ENCODE measurements around the gene CTDP1. TPM values are rescaled to one million over a fixed set of nuclear protein-coding genes. Genes with fewer than 3 reads are reported as not detected.
"Not testable (repeated sequence)": the region's sequence is repeated elsewhere in the genome, so short reads cannot be mapped to it uniquely, and the experiment has no call there.

The CTDP1 gene
- total RNA-seq, 4 donors from 2014 or later = 12.3 to 21.8 (median 16.5) TPM

DNA sequence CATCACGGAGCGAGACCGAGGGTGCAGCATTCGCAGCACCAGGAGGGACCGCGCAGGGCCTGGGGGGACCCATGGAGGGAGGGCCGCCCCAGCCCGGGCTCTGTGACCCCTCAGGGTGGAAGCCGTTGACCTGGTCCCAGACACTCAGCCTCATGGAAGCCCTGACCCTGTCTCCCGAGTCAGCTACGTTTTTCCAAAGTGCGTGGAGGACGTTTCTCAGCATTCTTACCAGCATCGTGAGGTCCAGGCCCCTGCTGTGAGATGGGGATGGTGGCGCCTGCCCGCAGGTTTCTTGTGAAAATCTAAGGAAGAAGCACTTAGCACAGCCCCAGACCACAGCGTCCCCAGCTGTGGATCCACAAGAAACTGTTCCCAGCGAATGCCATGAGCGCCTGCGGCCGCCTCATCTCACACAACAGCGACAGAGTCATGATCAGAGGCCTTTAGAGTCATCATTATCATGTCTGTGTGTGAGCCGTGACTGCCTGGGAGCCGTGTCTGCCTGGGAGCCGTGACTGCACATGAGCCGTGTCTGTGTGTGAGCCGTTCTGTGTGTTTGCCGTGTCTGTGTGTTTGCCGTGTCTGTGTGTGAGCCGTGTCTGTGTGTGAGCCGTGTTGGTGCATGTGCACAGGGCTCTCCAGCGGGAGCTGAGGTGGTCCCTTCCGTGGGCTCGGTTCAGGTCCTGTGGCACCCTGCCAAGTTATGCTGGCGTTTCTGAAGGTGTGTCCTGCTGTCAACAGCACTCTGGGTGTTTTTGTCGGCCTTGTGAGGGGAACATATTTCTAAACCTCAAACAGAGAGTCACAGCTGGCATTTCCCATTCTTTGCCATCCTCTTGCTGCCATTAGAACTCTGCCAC, 68.9 kb downstream of the CTDP1 start:
- intact Hi-C loops (cut with DNase I; ENCODE audit: low total_unique reads) = no loop called here
- H3K4me3 ChIP-seq = no peak overlapping the region
- no peaks in the 10 kb centered on the region for H3K9me3 ChIP-seq
- DNase-seq (no peak), ATAC-seq (no peak)
- in situ Hi-C loops (cut with MboI; ENCODE audit: low sequenced_read_pairs in 4 of 4) = no loop called here
- H3K4me1 ChIP-seq = no peaks in the 10 kb centered on the region
- TF ChIP-seq, protein P1, sequence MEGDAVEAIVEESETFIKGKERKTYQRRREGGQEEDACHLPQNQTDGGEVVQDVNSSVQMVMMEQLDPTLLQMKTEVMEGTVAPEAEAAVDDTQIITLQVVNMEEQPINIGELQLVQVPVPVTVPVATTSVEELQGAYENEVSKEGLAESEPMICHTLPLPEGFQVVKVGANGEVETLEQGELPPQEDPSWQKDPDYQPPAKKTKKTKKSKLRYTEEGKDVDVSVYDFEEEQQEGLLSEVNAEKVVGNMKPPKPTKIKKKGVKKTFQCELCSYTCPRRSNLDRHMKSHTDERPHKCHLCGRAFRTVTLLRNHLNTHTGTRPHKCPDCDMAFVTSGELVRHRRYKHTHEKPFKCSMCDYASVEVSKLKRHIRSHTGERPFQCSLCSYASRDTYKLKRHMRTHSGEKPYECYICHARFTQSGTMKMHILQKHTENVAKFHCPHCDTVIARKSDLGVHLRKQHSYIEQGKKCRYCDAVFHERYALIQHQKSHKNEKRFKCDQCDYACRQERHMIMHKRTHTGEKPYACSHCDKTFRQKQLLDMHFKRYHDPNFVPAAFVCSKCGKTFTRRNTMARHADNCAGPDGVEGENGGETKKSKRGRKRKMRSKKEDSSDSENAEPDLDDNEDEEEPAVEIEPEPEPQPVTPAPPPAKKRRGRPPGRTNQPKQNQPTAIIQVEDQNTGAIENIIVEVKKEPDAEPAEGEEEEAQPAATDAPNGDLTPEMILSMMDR (IDR thresholded peaks at IDR 0.05 in 4 of 5, conservative IDR thresholded peaks at IDR 0.05 in 1 of 5) = no peak
- TF ChIP-seq POLR2A (IDR thresholded peaks at IDR 0.05) = no peak
- peaks cover 0 to 4% of the 10 kb centered on the region in 2 donors for H3K36me3 ChIP-seq
- no peaks in the 10 kb centered on the region for H3K27me3 ChIP-seq
- H3K27ac ChIP-seq = no peak overlapping the region

DNA sequence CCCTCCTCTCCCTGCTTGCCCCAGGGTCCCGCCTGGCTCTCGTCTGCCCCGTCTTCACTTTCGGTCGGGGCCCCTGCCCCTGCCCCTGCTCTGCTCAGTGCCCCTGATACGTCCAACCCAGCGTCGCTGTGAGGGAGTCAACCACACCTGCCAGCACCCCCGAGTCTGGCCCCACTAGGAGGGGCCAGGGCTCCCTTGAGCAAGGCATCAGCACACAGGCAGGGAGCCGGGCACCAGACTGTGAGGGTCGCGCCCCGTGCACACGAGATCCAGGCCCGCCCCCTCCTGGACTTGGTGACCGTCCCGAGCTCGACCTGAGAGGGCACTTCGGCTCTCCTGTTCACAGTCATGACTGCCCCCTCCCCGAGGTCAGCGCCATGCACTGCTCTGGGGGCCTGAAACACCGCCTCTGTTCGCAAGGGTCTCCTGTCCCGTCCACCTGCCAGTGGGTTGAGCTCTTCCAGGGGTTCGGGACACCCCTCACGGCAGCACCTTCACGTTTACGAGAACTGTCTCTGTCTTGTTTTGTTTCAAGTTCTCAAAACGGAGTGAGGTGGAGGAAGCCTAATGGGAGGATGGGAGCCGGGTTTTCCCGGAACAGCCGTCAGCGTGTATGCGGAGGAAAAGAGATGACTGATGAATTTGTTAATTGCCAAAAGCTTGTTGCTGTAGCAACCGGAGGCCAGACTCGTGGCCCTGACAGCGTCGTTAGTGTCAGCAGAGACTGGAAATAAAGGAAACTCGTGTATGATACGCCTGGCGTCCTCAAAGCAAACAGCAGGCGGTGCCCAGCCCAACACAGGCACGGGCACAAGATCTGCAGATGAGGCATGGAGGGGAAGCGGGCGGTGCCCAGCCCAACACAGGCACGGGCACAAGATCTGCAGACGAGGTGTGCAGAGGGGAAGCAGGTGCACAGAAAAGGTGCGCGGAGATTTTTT, 69.9 kb downstream of the CTDP1 start:
- no peaks in the 10 kb centered on the region for H3K4me1 ChIP-seq
- intact Hi-C loops (cut with DNase I; ENCODE audit: low total_unique reads) (no loop called here), in situ Hi-C loops (cut with MboI; ENCODE audit: low sequenced_read_pairs in 4 of 4) (no loop called here)
- no peak for DNase-seq
- H3K4me3 ChIP-seq = no peak overlapping the region
- H3K9me3 ChIP-seq = no peaks in the 10 kb centered on the region
- no peaks in the 10 kb centered on the region for H3K27me3 ChIP-seq
- H3K27ac ChIP-seq = no peak overlapping the region
- TF ChIP-seq, protein P1 (IDR thresholded peaks at IDR 0.05 in 4 of 5, conservative IDR thresholded peaks at IDR 0.05 in 1 of 5) = no peak
- no peak for TF ChIP-seq POLR2A (IDR thresholded peaks at IDR 0.05)
- no peak for ATAC-seq
- peaks cover 0 to 14% of the 10 kb centered on the region in 2 donors for H3K36me3 ChIP-seq

GRCh38 chr18:79750980-79751571, 71.5 kb downstream of the CTDP1 start:
- no peaks in the 10 kb centered on the region for H3K9me3 ChIP-seq
- H3K27me3 ChIP-seq = no peaks in the 10 kb centered on the region
- intact Hi-C loops (cut with DNase I; ENCODE audit: low total_unique reads) (no loop called here), in situ Hi-C loops (cut with MboI; ENCODE audit: low sequenced_read_pairs in 4 of 4) (no loop called here)
- no peak overlapping the region for H3K27ac ChIP-seq
- no peaks in the 10 kb centered on the region for H3K4me1 ChIP-seq
- H3K36me3 ChIP-seq = peaks cover 0 to 29% of the 10 kb centered on the region in 2 donors
- H3K4me3 ChIP-seq = no peak overlapping the region
- TF ChIP-seq, protein P1 (IDR thresholded peaks at IDR 0.05 in 4 of 5, conservative IDR thresholded peaks at IDR 0.05 in 1 of 5) = no peak
- TF ChIP-seq POLR2A (IDR thresholded peaks at IDR 0.05) = no peak
- DNase-seq (no peak), ATAC-seq (no peak)

DNA sequence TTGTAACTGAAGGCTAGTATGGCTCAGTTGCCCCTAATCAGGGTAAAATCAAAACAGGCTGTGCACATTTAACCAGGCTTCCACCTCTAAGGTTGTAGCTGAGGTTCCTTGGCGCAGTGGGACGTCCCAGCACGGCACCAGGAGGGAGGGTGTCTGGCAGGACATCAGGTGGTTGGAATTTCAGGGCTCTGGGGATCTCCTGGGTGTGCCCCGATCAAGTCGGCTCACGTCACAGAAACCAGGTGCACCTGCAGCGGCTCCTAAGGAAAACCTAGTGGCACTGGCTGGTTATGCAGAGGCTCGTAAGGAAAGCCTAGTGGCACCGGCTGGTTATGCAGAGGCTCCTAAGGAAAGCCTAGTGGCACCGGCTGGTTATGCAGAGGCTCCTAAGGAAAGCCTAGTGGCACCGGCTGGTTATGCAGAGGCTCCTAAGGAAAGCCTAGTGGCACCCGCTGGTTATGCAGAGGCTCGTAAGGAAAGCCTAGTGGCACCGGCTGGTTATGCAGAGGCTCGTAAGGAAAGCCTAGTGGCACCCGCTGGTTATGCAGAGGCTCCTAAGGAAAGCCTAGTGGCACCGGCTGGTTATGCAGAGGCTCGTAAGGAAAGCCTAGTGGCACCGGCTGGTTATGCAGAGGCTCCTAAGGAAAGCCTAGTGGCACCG, 72.4 kb downstream of the CTDP1 start:
- H3K4me3 ChIP-seq; H3K27me3 ChIP-seq; H3K27ac ChIP-seq; intact Hi-C loops (cut with DNase I; ENCODE audit: low total_unique reads); DNase-seq; H3K9me3 ChIP-seq; H3K4me1 ChIP-seq; ATAC-seq; in situ Hi-C loops (cut with MboI; ENCODE audit: low sequenced_read_pairs in 4 of 4): not testable (repeated sequence)
- H3K36me3 ChIP-seq = peaks cover 0 to 30% of the 10 kb centered on the region in 2 donors

DNA sequence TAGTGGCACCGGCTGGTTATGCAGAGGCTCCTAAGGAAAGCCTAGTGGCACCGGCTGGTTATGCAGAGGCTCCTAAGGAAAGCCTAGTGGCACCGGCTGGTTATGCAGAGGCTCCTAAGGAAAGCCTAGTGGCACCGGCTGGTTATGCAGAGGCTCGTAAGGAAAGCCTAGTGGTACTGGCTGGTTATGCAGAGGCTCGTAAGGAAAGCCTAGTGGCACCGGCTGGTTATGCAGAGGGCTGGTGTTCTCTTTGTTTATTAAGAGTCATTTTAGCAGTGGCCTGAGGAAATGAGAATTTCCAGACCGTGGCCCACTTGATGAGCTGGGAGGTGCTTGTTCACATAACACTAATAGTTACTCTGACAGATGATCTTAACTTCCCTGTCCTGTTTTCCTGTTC, 73.3 kb downstream of the CTDP1 start:
- in situ Hi-C loops (cut with MboI; ENCODE audit: low sequenced_read_pairs in 4 of 4); DNase-seq: not testable (repeated sequence)

More for the DNA sequence above, 73.3 kb downstream of the CTDP1 start:
- H3K4me1 ChIP-seq; intact Hi-C loops (cut with DNase I; ENCODE audit: low total_unique reads); ATAC-seq; H3K27ac ChIP-seq; H3K9me3 ChIP-seq; H3K4me3 ChIP-seq; H3K27me3 ChIP-seq: not testable (repeated sequence)
- peaks cover 0 to 30% of the 10 kb centered on the region in 2 donors for H3K36me3 ChIP-seq

All from gastrocnemius medialis (tissue), 4 donors.